Osteoblast (primary cell): ENCODE measurements around the gene CDK7. TPM values are rescaled to one million over a fixed set of nuclear protein-coding genes. Genes with fewer than 3 reads are reported as not detected.

ENCODE experiments used
- DNase-seq: peaks from one replicate; pipeline ENCODE4 v3.0.0; 2011; ENCODE audit warnings: low spot score, mixed read lengths; ENCODE audit not compliant: insufficient read length; ENCODE audit errors: missing footprints
- H2AFZ ChIP-seq: 2 replicates; pipeline ENCODE4 v1.6.0; 2011; ENCODE audit warnings: mild to moderate bottlenecking, low read length
- H3K27ac ChIP-seq: 2 replicates; pipeline ENCODE4 v1.5.1; 2011; ENCODE audit warnings: mild to moderate bottlenecking, low read depth, low read length, moderate library complexity
- H3K27me3 ChIP-seq: 2 replicates; pipeline ENCODE4 v1.6.0; 2012; ENCODE audit warnings: mild to moderate bottlenecking, control low read depth, inconsistent platforms, low read length, moderate library complexity; ENCODE audit not compliant: insufficient read depth
- H3K36me3 ChIP-seq: 2 replicates; pipeline ENCODE4 v1.5.1; 2011; ENCODE audit warnings: mild to moderate bottlenecking, low read length, control low read depth, moderate library complexity; ENCODE audit not compliant: insufficient read depth
- H3K4me1 ChIP-seq: 2 replicates; pipeline ENCODE4 v1.5.1; 2011; ENCODE audit warnings: mild to moderate bottlenecking, low read length, control low read depth, moderate library complexity; ENCODE audit not compliant: insufficient read depth
- H3K4me2 ChIP-seq: 2 replicates; pipeline ENCODE4 v1.6.0; 2011; ENCODE audit warnings: mild to moderate bottlenecking, low read length; ENCODE audit not compliant: insufficient read depth
- H3K4me3 ChIP-seq: fragments of 200-600 bp; sonication (generic); 3 replicates; pipeline ENCODE4 v1.5.1; 2012; ENCODE audit warnings: mild to moderate bottlenecking, low read length, inconsistent platforms; ENCODE audit not compliant: insufficient read depth
- H3K79me2 ChIP-seq: 2 replicates; pipeline ENCODE4 v1.6.0; 2012; ENCODE audit warnings: mild to moderate bottlenecking, low read length, control low read depth, inconsistent platforms; ENCODE audit not compliant: insufficient read depth
- H3K9me3 ChIP-seq: 2 replicates; pipeline ENCODE4 v1.5.1; 2011; ENCODE audit warnings: low read depth, low read length, control low read depth
- H4K20me1 ChIP-seq: 2 replicates; pipeline ENCODE4 v1.6.0; 2012; ENCODE audit warnings: mild to moderate bottlenecking, low read length, control low read depth; ENCODE audit not compliant: insufficient read depth
- total RNA-seq: library from RNA; depleted of rRNA; stranded (reverse); fragments of >200 nt; gene quantifications from 2 replicates; pipeline ENCODE4 v1.2.3, GENCODE V29; 2012
- TF ChIP-seq, protein P1 (sequence below): IDR thresholded peaks from 2 replicates; pipeline ENCODE4 v1.5.1; 2011; ENCODE audit warnings: mild to moderate bottlenecking, low read depth, low read length, moderate library complexity; ENCODE audit errors: extremely low read depth

CDK7 gene
- total RNA-seq, 1 donor, result 44.5 TPM

DNA sequence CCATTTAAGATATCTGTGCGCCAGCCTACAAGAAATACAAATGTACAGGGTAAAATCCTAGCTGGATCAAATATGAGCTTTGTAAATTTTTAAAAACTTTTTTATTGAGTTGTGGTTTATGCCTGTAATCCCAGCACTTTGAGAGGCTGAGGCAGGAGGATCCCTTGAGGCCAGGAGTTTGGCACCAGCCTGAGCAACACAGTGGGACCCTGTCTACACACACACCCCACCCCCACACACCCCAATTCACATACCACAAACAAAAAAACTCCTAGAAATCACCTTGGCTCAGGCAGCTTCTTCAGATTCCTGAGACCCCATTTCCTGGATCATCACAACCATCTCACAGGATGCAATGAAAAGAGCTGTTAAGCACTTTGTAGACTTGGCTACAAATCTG lies 46.4 kb downstream of the CDK7 start:
- no peak overlapping the region for H3K27ac ChIP-seq
- no peak overlapping the region for H3K4me2 ChIP-seq
- no peaks in the 10 kb centered on the region for H3K27me3 ChIP-seq
- no peak overlapping the region for H3K4me3 ChIP-seq
- no peaks in the 10 kb centered on the region for H3K79me2 ChIP-seq
- H3K4me1 ChIP-seq, result peaks cover 4% of the 10 kb centered on the region
- H4K20me1 ChIP-seq, result no peaks in the 10 kb centered on the region
- H2AFZ ChIP-seq, result no peak overlapping the region
- no peak for DNase-seq
- TF ChIP-seq, protein P1, sequence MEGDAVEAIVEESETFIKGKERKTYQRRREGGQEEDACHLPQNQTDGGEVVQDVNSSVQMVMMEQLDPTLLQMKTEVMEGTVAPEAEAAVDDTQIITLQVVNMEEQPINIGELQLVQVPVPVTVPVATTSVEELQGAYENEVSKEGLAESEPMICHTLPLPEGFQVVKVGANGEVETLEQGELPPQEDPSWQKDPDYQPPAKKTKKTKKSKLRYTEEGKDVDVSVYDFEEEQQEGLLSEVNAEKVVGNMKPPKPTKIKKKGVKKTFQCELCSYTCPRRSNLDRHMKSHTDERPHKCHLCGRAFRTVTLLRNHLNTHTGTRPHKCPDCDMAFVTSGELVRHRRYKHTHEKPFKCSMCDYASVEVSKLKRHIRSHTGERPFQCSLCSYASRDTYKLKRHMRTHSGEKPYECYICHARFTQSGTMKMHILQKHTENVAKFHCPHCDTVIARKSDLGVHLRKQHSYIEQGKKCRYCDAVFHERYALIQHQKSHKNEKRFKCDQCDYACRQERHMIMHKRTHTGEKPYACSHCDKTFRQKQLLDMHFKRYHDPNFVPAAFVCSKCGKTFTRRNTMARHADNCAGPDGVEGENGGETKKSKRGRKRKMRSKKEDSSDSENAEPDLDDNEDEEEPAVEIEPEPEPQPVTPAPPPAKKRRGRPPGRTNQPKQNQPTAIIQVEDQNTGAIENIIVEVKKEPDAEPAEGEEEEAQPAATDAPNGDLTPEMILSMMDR, result no peak
- H3K9me3 ChIP-seq, result no peaks in the 10 kb centered on the region
- peaks cover 34% of the 10 kb centered on the region for H3K36me3 ChIP-seq

DNA sequence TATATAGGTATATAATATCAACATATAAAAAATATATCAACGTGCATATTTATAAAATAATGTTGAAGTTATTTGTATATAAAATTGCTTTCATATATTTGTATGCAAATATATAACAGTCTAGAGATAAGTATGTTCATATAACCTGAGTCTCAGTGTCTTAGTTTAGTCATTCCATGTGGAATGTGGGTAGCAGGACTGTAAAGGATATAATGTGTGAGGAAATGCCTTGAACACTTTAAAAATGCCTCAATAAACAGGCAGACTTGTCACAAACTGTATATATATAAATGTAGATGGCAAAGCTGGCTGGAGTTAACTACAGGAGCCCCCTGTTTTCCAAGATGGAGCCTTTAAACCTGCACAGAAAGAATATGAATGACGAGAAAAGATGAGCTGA lies 49.5 kb downstream of the CDK7 start:
- no peak overlapping the region for H2AFZ ChIP-seq
- H4K20me1 ChIP-seq, result no peaks in the 10 kb centered on the region
- H3K36me3 ChIP-seq, result peaks cover 25% of the 10 kb centered on the region
- H3K79me2 ChIP-seq, result no peaks in the 10 kb centered on the region
- no peak overlapping the region for H3K4me2 ChIP-seq
- H3K9me3 ChIP-seq, result no peaks in the 10 kb centered on the region
- no peak overlapping the region for H3K27ac ChIP-seq
- TF ChIP-seq, protein P1, result no peak
- no peak overlapping the region for H3K4me3 ChIP-seq
- no peaks in the 10 kb centered on the region for H3K4me1 ChIP-seq
- no peaks in the 10 kb centered on the region for H3K27me3 ChIP-seq
- no peak for DNase-seq

DNA sequence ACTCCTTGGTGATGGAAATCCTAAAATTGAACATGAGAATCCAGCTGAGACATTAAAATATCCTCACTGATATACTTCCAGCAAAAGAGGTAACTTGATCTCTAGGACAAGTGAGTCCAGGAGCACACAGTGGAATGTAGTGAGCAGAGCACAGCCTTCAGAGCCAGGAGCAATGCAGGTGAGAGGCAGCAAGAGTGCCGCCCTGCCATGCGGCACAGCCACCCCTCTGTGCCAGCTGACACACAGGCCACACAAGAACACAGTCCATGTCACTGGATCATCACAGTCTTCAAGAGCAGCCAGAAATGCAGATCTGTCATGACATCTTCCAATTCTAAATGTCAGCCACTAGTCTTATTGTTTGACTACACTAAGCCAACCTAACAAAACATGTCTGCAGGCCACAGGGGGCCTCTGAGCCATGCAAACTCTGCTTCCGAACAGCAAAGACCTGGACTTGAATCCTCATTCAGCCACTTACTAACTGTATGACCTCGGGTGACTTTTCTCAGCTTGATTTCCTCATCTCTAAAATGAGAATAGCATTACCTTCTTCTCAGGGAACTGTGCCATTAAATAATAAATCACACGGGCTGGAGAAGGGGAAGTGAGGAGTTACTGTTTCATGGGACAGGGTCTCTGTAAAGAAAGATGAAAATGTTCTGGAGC lies 50.9 kb downstream of the CDK7 start:
- Histone ChIP-seq H4K20me1 (no peaks in the 10 kb centered on the region), H3K36me3 (peaks cover 12% of the 10 kb centered on the region), H3K9me3 (no peaks in the 10 kb centered on the region), H2AFZ (no peak overlapping the region), H3K27me3 (no peaks in the 10 kb centered on the region), H3K4me1 (no peaks in the 10 kb centered on the region), H3K79me2 (no peaks in the 10 kb centered on the region), H3K4me2 (no peak overlapping the region), H3K4me3 (no peak overlapping the region), H3K27ac (no peak overlapping the region)
- no peak for DNase-seq
- TF ChIP-seq, protein P1, result no peak

DNA sequence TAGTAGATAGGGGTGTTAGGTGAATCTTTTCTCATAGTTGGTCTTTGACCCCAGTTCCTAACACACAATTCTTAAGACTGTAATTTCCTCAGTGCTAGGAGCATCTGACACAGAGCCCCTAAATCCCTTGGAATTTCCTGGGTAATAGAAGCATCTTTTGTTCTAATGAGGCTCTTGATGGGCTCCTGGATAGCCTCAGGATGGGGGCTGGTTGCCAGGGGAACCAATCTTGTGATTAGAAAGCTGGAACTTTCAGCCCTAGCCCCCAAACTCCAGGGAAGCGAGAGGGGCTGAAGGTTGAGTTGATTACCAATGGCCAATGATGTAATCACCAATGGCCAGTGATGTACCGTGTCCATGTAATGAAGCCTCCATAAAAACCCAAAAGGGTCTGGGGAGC lies 53.4 kb downstream of the CDK7 start:
- Histone ChIP-seq H3K4me2 (no peak overlapping the region), H3K36me3 (peaks cover 3% of the 10 kb centered on the region), H3K27ac (no peak overlapping the region), H3K4me1 (no peaks in the 10 kb centered on the region), H3K9me3 (no peaks in the 10 kb centered on the region), H3K4me3 (no peak overlapping the region), H3K79me2 (no peaks in the 10 kb centered on the region), H2AFZ (no peak overlapping the region), H3K27me3 (no peaks in the 10 kb centered on the region), H4K20me1 (no peaks in the 10 kb centered on the region)
- TF ChIP-seq, protein P1, result no peak
- DNase-seq, result no peak
